ENCODE results near the gene RAPGEF4. TPM values are rescaled to one million over a fixed set of nuclear protein-coding genes. Genes with fewer than 3 reads are reported as not detected.

Gene RAPGEF4
- total RNA-seq, 1 experiment from 2014 or later = 0.62 TPM

DNA sequence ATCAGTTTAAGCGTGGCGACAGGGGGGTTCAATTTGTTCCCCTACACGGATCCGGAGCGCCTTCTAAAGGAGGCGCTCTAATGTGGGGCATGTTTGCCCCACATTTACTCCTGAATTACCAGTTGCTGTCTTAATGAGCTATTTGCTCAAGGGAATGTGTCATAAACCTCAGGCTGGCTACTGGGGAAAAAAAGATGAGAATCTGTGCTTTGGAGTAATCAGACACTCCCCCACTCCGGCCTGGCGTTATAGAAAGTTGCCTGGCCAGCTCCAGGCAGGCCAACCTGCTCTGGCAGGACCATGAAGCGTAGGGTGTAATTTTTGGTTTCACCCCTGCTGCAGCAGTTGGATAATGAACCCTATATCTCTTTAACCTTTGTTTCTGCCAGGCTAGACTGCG lies 309.0 kb downstream of the RAPGEF4 start:
- ATAC-seq = no peak
- H3K27me3 ChIP-seq (ENCODE audit: control insufficient read depth, insufficient read depth, low read length) = no peaks in the 10 kb centered on the region
- POLR2A ChIA-PET = interaction anchor here (0.6 kb wide), 1 partner anchor 37 kb away, joined by 3 read pairs; no protein-coding TSS in a partner anchor
- H3K4me3 ChIP-seq (ENCODE audit: low read depth in 2 of 2, low read length in 2 of 2) = no peak overlapping the region
- peaks cover 49% of the 10 kb centered on the region for H3K4me1 ChIP-seq (ENCODE audit: control insufficient read depth, insufficient read depth, low read length)
- no peak for TF ChIP-seq SIN3A (IDR thresholded peaks at IDR 0.05; ENCODE audit: borderline replicate concordance, insufficient read depth, low read depth, low read length)
- TF ChIP-seq, protein P1, sequence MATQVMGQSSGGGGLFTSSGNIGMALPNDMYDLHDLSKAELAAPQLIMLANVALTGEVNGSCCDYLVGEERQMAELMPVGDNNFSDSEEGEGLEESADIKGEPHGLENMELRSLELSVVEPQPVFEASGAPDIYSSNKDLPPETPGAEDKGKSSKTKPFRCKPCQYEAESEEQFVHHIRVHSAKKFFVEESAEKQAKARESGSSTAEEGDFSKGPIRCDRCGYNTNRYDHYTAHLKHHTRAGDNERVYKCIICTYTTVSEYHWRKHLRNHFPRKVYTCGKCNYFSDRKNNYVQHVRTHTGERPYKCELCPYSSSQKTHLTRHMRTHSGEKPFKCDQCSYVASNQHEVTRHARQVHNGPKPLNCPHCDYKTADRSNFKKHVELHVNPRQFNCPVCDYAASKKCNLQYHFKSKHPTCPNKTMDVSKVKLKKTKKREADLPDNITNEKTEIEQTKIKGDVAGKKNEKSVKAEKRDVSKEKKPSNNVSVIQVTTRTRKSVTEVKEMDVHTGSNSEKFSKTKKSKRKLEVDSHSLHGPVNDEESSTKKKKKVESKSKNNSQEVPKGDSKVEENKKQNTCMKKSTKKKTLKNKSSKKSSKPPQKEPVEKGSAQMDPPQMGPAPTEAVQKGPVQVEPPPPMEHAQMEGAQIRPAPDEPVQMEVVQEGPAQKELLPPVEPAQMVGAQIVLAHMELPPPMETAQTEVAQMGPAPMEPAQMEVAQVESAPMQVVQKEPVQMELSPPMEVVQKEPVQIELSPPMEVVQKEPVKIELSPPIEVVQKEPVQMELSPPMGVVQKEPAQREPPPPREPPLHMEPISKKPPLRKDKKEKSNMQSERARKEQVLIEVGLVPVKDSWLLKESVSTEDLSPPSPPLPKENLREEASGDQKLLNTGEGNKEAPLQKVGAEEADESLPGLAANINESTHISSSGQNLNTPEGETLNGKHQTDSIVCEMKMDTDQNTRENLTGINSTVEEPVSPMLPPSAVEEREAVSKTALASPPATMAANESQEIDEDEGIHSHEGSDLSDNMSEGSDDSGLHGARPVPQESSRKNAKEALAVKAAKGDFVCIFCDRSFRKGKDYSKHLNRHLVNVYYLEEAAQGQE (IDR thresholded peaks at IDR 0.05; ENCODE audit: insufficient read depth in 1 of 2, low read depth in 2 of 2, low read length in 1 of 2) = no peak
- TF ChIP-seq TCF7L2 (IDR thresholded peaks at IDR 0.05; ENCODE audit: low read depth, low read length) = no peak
- no peaks in the 10 kb centered on the region for H3K36me3 ChIP-seq (ENCODE audit: control insufficient read depth, insufficient read depth, low read length)
- H3K27ac ChIP-seq (ENCODE audit: low read length) = peak overlapping the region; percentile 99
- CTCF ChIA-PET = no interaction called here
- no peak for DNase-seq (ENCODE audit: low read depth, low spot score)
- in situ Hi-C loops (cut with HindIII; ENCODE audit: low pct_unique_long_range_greater_than_20kb, low sequenced_read_pairs) (no loop called here), intact Hi-C loops (cut with micrococcal nuclease; ENCODE audit: unreplicated experiment) (no loop called here)
- no peaks in the 10 kb centered on the region for H3K9me3 ChIP-seq (ENCODE audit: control insufficient read depth, insufficient read depth, low read depth, low read length)
- BruUV-seq (replicated peaks) = no TSS peak

DNA sequence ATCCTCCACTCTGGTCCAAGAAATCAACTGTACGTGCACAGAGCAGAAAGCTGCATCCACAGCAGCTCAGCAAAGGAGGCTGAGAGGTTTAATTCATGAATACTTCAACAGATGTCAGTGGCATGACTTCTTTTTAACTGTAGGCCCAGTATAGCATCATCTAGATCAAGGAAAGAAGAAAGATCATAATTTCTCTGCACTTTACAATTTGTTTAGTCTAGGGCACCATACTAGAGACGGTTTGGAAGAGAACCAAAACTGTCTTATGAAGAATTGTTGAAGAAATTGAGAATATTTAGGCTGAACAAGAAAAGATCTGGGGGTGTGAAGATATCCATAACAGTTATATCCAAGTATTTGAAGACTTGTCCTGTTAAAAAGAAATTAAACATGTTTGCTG lies 309.5 kb downstream of the RAPGEF4 start:
- Histone ChIP-seq H3K36me3 (ENCODE audit: control insufficient read depth, insufficient read depth, low read length) (no peaks in the 10 kb centered on the region), H3K27ac (ENCODE audit: low read length) (peak overlapping the region; percentile 99), H3K4me3 (ENCODE audit: low read depth in 2 of 2, low read length in 2 of 2) (no peak overlapping the region), H3K9me3 (ENCODE audit: control insufficient read depth, insufficient read depth, low read depth, low read length) (no peaks in the 10 kb centered on the region), H3K27me3 (ENCODE audit: control insufficient read depth, insufficient read depth, low read length) (no peaks in the 10 kb centered on the region), H3K4me1 (ENCODE audit: control insufficient read depth, insufficient read depth, low read length) (peaks cover 54% of the 10 kb centered on the region)
- intact Hi-C loops (cut with micrococcal nuclease; ENCODE audit: unreplicated experiment) = no loop called here
- TF ChIP-seq POLR2AphosphoS5 (IDR thresholded peaks at IDR 0.05; ENCODE audit: low read depth, low read length) (no peak), TCF7L2 (IDR thresholded peaks at IDR 0.05; ENCODE audit: low read depth, low read length) (no peak), SIN3A (IDR thresholded peaks at IDR 0.05; ENCODE audit: borderline replicate concordance, insufficient read depth, low read depth, low read length) (no peak)
- TF ChIP-seq, protein P1 (IDR thresholded peaks at IDR 0.05; ENCODE audit: insufficient read depth in 1 of 2, low read depth in 2 of 2, low read length in 1 of 2) = no peak
- TF ChIP-seq, protein P2, sequence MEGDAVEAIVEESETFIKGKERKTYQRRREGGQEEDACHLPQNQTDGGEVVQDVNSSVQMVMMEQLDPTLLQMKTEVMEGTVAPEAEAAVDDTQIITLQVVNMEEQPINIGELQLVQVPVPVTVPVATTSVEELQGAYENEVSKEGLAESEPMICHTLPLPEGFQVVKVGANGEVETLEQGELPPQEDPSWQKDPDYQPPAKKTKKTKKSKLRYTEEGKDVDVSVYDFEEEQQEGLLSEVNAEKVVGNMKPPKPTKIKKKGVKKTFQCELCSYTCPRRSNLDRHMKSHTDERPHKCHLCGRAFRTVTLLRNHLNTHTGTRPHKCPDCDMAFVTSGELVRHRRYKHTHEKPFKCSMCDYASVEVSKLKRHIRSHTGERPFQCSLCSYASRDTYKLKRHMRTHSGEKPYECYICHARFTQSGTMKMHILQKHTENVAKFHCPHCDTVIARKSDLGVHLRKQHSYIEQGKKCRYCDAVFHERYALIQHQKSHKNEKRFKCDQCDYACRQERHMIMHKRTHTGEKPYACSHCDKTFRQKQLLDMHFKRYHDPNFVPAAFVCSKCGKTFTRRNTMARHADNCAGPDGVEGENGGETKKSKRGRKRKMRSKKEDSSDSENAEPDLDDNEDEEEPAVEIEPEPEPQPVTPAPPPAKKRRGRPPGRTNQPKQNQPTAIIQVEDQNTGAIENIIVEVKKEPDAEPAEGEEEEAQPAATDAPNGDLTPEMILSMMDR (IDR thresholded peaks at IDR 0.05) = no peak
- in situ Hi-C loops (cut with HindIII; ENCODE audit: low pct_unique_long_range_greater_than_20kb, low sequenced_read_pairs) = no loop called here
- DNase-seq (ENCODE audit: low read depth, low spot score) = no peak
- ChIA-PET POLR2A (no interaction called here), CTCF (no interaction called here)
- no peak for ATAC-seq
- BruUV-seq (replicated peaks) = no TSS peak

Measured in Panc1 (cell line).